ENCODE data around the gene LILRB3. TPM values are rescaled to one million over a fixed set of nuclear protein-coding genes. Genes with fewer than 3 reads are reported as not detected.
"Not testable (repeated sequence)": the region's sequence is repeated elsewhere in the genome, so short reads cannot be mapped to it uniquely, and the experiment has no call there.

Gene LILRB3
- total RNA-seq, 1 donor from 2014 or later, result not detected

GRCh38 chr19:54188215-54188871, 34.5 kb downstream of the LILRB3 start:
- peaks cover 35% of the 10 kb centered on the region for H3K4me1 Mint-ChIP-seq
- H3K36me3 Mint-ChIP-seq (ENCODE audit: low read depth), result peaks cover 4% of the 10 kb centered on the region
- no peak overlapping the region for H3K27ac Mint-ChIP-seq (ENCODE audit: unreplicated experiment)
- TF ChIP-seq CTCF (conservative IDR thresholded peaks at IDR 0.05), result no peak
- H3K27me3 Mint-ChIP-seq (ENCODE audit: low read depth), result no peaks in the 10 kb centered on the region
- peak overlapping the region; percentile 93 for H3K4me3 Mint-ChIP-seq
- no peak for DNase-seq (ENCODE audit: low read depth, low spot score)
- no peaks in the 10 kb centered on the region for H3K9me3 Mint-ChIP-seq

GRCh38 chr19:54186934-54187381, 35.8 kb downstream of the LILRB3 start:
- no peaks in the 10 kb centered on the region for H3K9me3 Mint-ChIP-seq
- peaks cover 3% of the 10 kb centered on the region for H3K36me3 Mint-ChIP-seq (ENCODE audit: low read depth)
- peak overlapping the region; percentile 93 for H3K4me3 Mint-ChIP-seq
- peaks cover 24% of the 10 kb centered on the region for H3K4me1 Mint-ChIP-seq
- DNase-seq (ENCODE audit: low read depth, low spot score), result no peak
- H3K27ac Mint-ChIP-seq (ENCODE audit: unreplicated experiment), result no peak overlapping the region
- no peak for TF ChIP-seq CTCF (conservative IDR thresholded peaks at IDR 0.05)
- H3K27me3 Mint-ChIP-seq (ENCODE audit: low read depth), result no peaks in the 10 kb centered on the region

- no peaks in the 10 kb centered on the region for H3K9me3 Mint-ChIP-seq
These were observed 36.5 kb downstream of the LILRB3 start for GRCh38 chr19:54186351-54186750.

GRCh38 chr19:54183431-54183830, 39.4 kb downstream of the LILRB3 start:
- no peak overlapping the region for H3K27ac Mint-ChIP-seq (ENCODE audit: unreplicated experiment)
- peaks cover 26% of the 10 kb centered on the region for H3K4me1 Mint-ChIP-seq
- no peak for DNase-seq (ENCODE audit: low read depth, low spot score)
- peaks cover 3% of the 10 kb centered on the region for H3K27me3 Mint-ChIP-seq (ENCODE audit: low read depth)
- no peak for TF ChIP-seq CTCF (conservative IDR thresholded peaks at IDR 0.05)
- no peak overlapping the region for H3K4me3 Mint-ChIP-seq
- H3K36me3 Mint-ChIP-seq (ENCODE audit: low read depth), result peaks cover 3% of the 10 kb centered on the region
- H3K9me3 Mint-ChIP-seq, result no peaks in the 10 kb centered on the region

More at GRCh38 chr19:54186351-54186750, 36.5 kb downstream of the LILRB3 start:
- peaks cover 18% of the 10 kb centered on the region for H3K4me1 Mint-ChIP-seq
- H3K27ac Mint-ChIP-seq (ENCODE audit: unreplicated experiment), result no peak overlapping the region
- DNase-seq (ENCODE audit: low read depth, low spot score), result no peak
- H3K27me3 Mint-ChIP-seq (ENCODE audit: low read depth), result no peaks in the 10 kb centered on the region
- H3K4me3 Mint-ChIP-seq, result no peak overlapping the region
- no peak for TF ChIP-seq CTCF (conservative IDR thresholded peaks at IDR 0.05)
- peaks cover 3% of the 10 kb centered on the region for H3K36me3 Mint-ChIP-seq (ENCODE audit: low read depth)

- not testable (repeated sequence) for H3K36me3 Mint-ChIP-seq (ENCODE audit: low read depth); H3K27me3 Mint-ChIP-seq (ENCODE audit: low read depth); H3K9me3 Mint-ChIP-seq; H3K27ac Mint-ChIP-seq (ENCODE audit: unreplicated experiment); H3K4me3 Mint-ChIP-seq; DNase-seq (ENCODE audit: low read depth, low spot score)
- peaks cover 23% of the 10 kb centered on the region for H3K4me1 Mint-ChIP-seq
These were observed 40.9 kb downstream of the LILRB3 start for GRCh38 chr19:54181894-54182293.

GRCh38 chr19:54180691-54181091, 42.1 kb downstream of the LILRB3 start:
- H3K27ac Mint-ChIP-seq (ENCODE audit: unreplicated experiment), result no peak overlapping the region
- no peak overlapping the region for H3K4me3 Mint-ChIP-seq

More at GRCh38 chr19:54180691-54181091, 42.1 kb downstream of the LILRB3 start:
- Mint-ChIP-seq H3K36me3 (ENCODE audit: low read depth) (peaks cover 5% of the 10 kb centered on the region), H3K4me1 (peaks cover 23% of the 10 kb centered on the region), H3K9me3 (no peaks in the 10 kb centered on the region), H3K27me3 (ENCODE audit: low read depth) (peaks cover 6% of the 10 kb centered on the region)
- no peak for DNase-seq (ENCODE audit: low read depth, low spot score)
- no peak for TF ChIP-seq CTCF (conservative IDR thresholded peaks at IDR 0.05)

Measured in neural crest cell (in vitro differentiated cells).